Astrocyte (in vitro differentiated cells and primary cell): ENCODE measurements around the gene ADAMTS17. TPM values are rescaled to one million over a fixed set of nuclear protein-coding genes. Genes with fewer than 3 reads are reported as not detected.

Experiments
- DNase-seq: peaks from one replicate; pipeline ENCODE4 v3.0.0-alpha.2; 2010; ENCODE audit warnings: low read depth
- FAIRE-seq: peaks from 2 replicates; lab custom pipeline; 2011; peaks lifted over from hg19 to GRCh38; lab: Jason Lieb, UNC
- H2AFZ ChIP-seq: 2 replicates; pipeline ENCODE4 v1.6.0; 2012; ENCODE audit warnings: low read depth, low read length, inconsistent platforms
- H3K27ac ChIP-seq: 2 replicates; pipeline ENCODE4 v1.5.1; 2011; ENCODE audit warnings: low read depth, low read length, inconsistent platforms
- H3K27me3 ChIP-seq: 2 replicates; pipeline ENCODE4 v1.6.0; 2011; ENCODE audit warnings: low read length, inconsistent platforms; ENCODE audit not compliant: insufficient read depth
- H3K36me3 ChIP-seq: 2 replicates; pipeline ENCODE4 v1.5.1; 2011; ENCODE audit warnings: low read length, inconsistent platforms; ENCODE audit not compliant: insufficient read depth
- H3K4me1 ChIP-seq: 2 replicates; pipeline ENCODE4 v1.5.1; 2011; ENCODE audit warnings: low read length, inconsistent platforms; ENCODE audit not compliant: insufficient read depth
- H3K4me2 ChIP-seq: 2 replicates; pipeline ENCODE4 v1.6.0; 2012; ENCODE audit warnings: low read length, inconsistent platforms
- H3K4me3 ChIP-seq: 2 replicates; pipeline ENCODE4 v1.5.1; 2011; ENCODE audit warnings: low read depth, mild to moderate bottlenecking, low read length, inconsistent platforms; ENCODE audit not compliant: insufficient read depth
- H3K79me2 ChIP-seq: 2 replicates; pipeline ENCODE4 v1.6.0; 2012; ENCODE audit warnings: mild to moderate bottlenecking, low read length, inconsistent platforms; ENCODE audit not compliant: insufficient read depth
- H3K9ac ChIP-seq: 2 replicates; pipeline ENCODE4 v1.6.0; 2012; ENCODE audit warnings: mild to moderate bottlenecking, low read length, inconsistent platforms
- H3K9me3 ChIP-seq: 2 replicates; pipeline ENCODE4 v1.5.1; 2012; ENCODE audit warnings: low read depth, mild to moderate bottlenecking, low read length, inconsistent platforms; ENCODE audit not compliant: insufficient read depth
- H4K20me1 ChIP-seq: 2 replicates; pipeline ENCODE4 v1.6.0; 2012; ENCODE audit warnings: low read length, inconsistent platforms; ENCODE audit not compliant: insufficient read depth
- H3K27ac Mint-ChIP-seq: one replicate; pipeline ENCODE4 v1.8.0; 2021; ENCODE audit warnings: mild to moderate bottlenecking, mixed read lengths; ENCODE audit not compliant: unreplicated experiment
- H3K27me3 Mint-ChIP-seq: one replicate; pipeline ENCODE4 v1.8.0; 2021; ENCODE audit warnings: low read depth, mixed read lengths; ENCODE audit not compliant: unreplicated experiment
- H3K36me3 Mint-ChIP-seq: one replicate; pipeline ENCODE4 v1.8.0; 2021; ENCODE audit warnings: low read depth, mixed read lengths; ENCODE audit not compliant: unreplicated experiment
- H3K4me1 Mint-ChIP-seq: one replicate; pipeline ENCODE4 v1.8.0; 2021; ENCODE audit warnings: low read depth, mixed read lengths; ENCODE audit not compliant: unreplicated experiment
- H3K4me3 Mint-ChIP-seq: one replicate; pipeline ENCODE4 v1.8.0; 2021; ENCODE audit warnings: mild to moderate bottlenecking, moderate library complexity, mixed read lengths; ENCODE audit not compliant: unreplicated experiment
- H3K9me3 Mint-ChIP-seq: one replicate; pipeline ENCODE4 v1.8.0; 2021; ENCODE audit warnings: mild to moderate bottlenecking, mixed read lengths; ENCODE audit not compliant: unreplicated experiment
- CTCF ChIP-seq: IDR thresholded peaks from 2 replicates; pipeline ENCODE4 v1.5.1; 2011; ENCODE audit warnings: low read depth, mild to moderate bottlenecking, inconsistent platforms, low read length, moderate library complexity; ENCODE audit not compliant: insufficient read depth
- EZH2 ChIP-seq: IDR thresholded peaks from 2 replicates; pipeline ENCODE4 v1.6.1; 2012; ENCODE audit warnings: mild to moderate bottlenecking, low read length, inconsistent platforms; ENCODE audit not compliant: insufficient read depth
- total RNA-seq: library from RNA; stranded (reverse); gene quantifications from 2 replicates; pipeline ENCODE4 v1.2.1, GENCODE V29; 2021

ADAMTS17 gene
- total RNA-seq, 1 donor from 2014 or later, result 0.27 TPM

- no peak for TF ChIP-seq CTCF
- TF ChIP-seq EZH2, result no peak
- no peak for FAIRE-seq
Measured at GRCh38 chr15:99973351-99973750, 368.4 kb downstream of the ADAMTS17 start.

GRCh38 chr15:99970891-99971430 lies 370.8 kb downstream of the ADAMTS17 start:
- Histone ChIP-seq H3K27ac (no peak overlapping the region), H3K9me3 (no peaks in the 10 kb centered on the region), H3K4me1 (no peaks in the 10 kb centered on the region), H4K20me1 (no peaks in the 10 kb centered on the region), H2AFZ (no peak overlapping the region), H3K4me2 (no peak overlapping the region), H3K9ac (no peak overlapping the region), H3K79me2 (no peaks in the 10 kb centered on the region), H3K27me3 (no peaks in the 10 kb centered on the region), H3K36me3 (no peaks in the 10 kb centered on the region), H3K4me3 (no peak overlapping the region)
- TF ChIP-seq CTCF, result no peak
- no peak for TF ChIP-seq EZH2
- Mint-ChIP-seq H3K4me3 (no peak overlapping the region), H3K27me3 (peaks cover 46% of the 10 kb centered on the region), H3K9me3 (peaks cover 5% of the 10 kb centered on the region), H3K27ac (no peak overlapping the region), H3K4me1 (no peaks in the 10 kb centered on the region), H3K36me3 (no peaks in the 10 kb centered on the region)
- FAIRE-seq (no peak), DNase-seq (no peak)

More at GRCh38 chr15:99973351-99973750, 368.4 kb downstream of the ADAMTS17 start:
- no peaks in the 10 kb centered on the region for H3K27me3 ChIP-seq
- no peaks in the 10 kb centered on the region for H3K36me3 ChIP-seq
- Mint-ChIP-seq H3K4me3 (no peak overlapping the region), H3K4me1 (no peaks in the 10 kb centered on the region), H3K27ac (no peak overlapping the region), H3K27me3 (peaks cover 40% of the 10 kb centered on the region), H3K9me3 (peaks cover 4% of the 10 kb centered on the region), H3K36me3 (no peaks in the 10 kb centered on the region)
- H3K79me2 ChIP-seq, result no peaks in the 10 kb centered on the region
- no peaks in the 10 kb centered on the region for H4K20me1 ChIP-seq
- H3K4me1 ChIP-seq, result no peaks in the 10 kb centered on the region
- H3K9me3 ChIP-seq, result no peaks in the 10 kb centered on the region
- DNase-seq, result no peak
- no peak overlapping the region for H3K4me2 ChIP-seq
- H2AFZ ChIP-seq, result no peak overlapping the region
- H3K9ac ChIP-seq, result no peak overlapping the region
- H3K27ac ChIP-seq, result no peak overlapping the region
- H3K4me3 ChIP-seq, result no peak overlapping the region

GRCh38 chr15:99969261-99969920 lies 372.4 kb downstream of the ADAMTS17 start:
- Histone ChIP-seq H3K27me3 (no peaks in the 10 kb centered on the region), H3K79me2 (no peaks in the 10 kb centered on the region), H3K4me1 (no peaks in the 10 kb centered on the region), H3K9ac (no peak overlapping the region), H3K36me3 (no peaks in the 10 kb centered on the region), H3K9me3 (no peaks in the 10 kb centered on the region), H4K20me1 (no peaks in the 10 kb centered on the region), H3K4me3 (no peak overlapping the region), H2AFZ (no peak overlapping the region), H3K27ac (no peak overlapping the region), H3K4me2 (no peak overlapping the region)
- Mint-ChIP-seq H3K4me3 (no peak overlapping the region), H3K27ac (no peak overlapping the region), H3K4me1 (no peaks in the 10 kb centered on the region), H3K36me3 (no peaks in the 10 kb centered on the region), H3K27me3 (peaks cover 40% of the 10 kb centered on the region), H3K9me3 (peaks cover 5% of the 10 kb centered on the region)
- no peak for DNase-seq
- TF ChIP-seq EZH2, result no peak
- TF ChIP-seq CTCF, result no peak
- no peak for FAIRE-seq
